NK-92 treated with Interleukin-12 subunit alpha and Interleukin-12 subunit beta, amount 100 ng/mL, for 24 hours (cell line): ENCODE data around the gene POLR2J3.
"Not testable (repeated sequence)": the region's sequence is repeated elsewhere in the genome, so short reads cannot be mapped to it uniquely, and the experiment has no call there.

Experiments used
- DNase-seq: peaks from one replicate; lab custom pipeline; 2025; lab: John Stamatoyannopoulos, UW

The POLR2J3 gene

DNA sequence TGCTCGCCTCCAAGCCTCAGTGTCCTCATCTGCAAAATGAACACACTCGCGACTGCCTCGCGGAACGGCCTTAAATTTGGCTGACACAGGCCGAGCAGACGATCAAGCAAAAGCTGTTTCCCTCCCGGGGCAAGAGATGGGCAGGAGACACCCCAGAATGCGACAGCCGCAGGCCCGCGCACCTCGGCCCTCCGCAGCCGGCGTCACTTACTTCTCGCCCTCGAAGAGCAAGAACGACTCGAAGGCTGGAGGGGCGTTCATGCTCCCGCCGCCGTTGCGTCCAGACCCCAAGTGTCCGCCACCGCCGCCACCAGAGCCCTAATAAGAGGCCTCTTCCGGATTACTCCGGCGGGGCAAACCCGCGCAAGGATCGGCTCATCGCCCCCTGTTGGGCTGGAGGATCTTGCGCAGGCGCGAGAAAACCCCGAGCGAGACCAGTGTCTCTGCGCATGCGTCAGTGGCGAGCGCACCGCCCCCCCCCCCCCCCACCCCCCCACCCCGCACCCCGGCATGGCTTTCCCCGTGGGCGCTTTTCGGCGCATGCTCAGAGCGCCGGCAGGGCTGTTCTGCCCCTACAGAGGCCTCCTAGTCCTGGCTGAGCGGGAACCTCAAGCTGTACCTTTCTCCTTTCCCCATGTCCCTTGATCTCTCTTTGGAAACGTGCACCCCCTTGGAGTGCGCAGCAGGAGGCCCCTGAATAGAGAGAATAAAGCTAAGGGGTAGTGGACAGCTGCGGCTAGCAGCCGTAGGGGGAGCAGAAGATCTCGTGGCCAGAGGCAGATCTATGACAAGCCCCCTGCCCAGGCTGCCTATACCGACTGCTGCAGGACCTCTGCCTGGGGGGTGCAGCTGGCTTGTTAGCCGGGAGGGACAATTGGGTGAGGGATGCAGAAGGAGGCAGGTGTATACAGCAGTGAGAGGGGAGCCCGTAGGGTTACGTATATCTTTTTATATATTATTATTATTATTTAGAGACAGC is at the start of gene POLR2J3:
TSS of gene POLR2J3 (minus strand) at position 323 of the 979 bp plus-strand sequence. CDS start at position 261, 62 bp downstream.
- DNase-seq, result not testable (repeated sequence)

GRCh38 chr7:102618122-102618521 is 45.7 kb upstream of the POLR2J3 start:
- DNase-seq, result not testable (repeated sequence)

GRCh38 chr7:102616507-102617125 is 44.2 kb upstream of the POLR2J3 start, which contains the start of gene RASA4:
Gene RASA4, minus strand, starts transcription at chr7:102616756. Its CDS starts 67 bp downstream, at chr7:102616689.
- DNase-seq, result not testable (repeated sequence)

DNA sequence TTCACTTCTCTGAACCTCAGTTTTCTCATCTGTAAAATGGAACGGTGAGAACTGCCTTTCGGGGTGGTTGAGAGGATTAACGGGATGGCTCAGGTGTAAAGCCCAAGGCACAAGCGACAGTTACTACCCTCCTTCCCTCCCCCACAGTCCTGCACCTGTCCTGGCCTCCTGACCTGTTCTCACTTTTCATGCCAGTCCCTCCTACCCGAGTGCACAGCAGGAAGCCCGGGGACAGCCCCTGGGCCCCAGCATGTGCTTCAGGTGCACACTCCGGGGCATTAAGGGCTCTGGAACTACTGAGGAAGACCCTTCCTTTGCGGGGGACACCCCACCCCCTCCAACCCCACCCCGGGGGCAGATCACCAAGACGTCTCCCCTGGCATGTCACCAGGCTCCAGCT is 43.5 kb upstream of the POLR2J3 start:
- DNase-seq, result not testable (repeated sequence)

DNA sequence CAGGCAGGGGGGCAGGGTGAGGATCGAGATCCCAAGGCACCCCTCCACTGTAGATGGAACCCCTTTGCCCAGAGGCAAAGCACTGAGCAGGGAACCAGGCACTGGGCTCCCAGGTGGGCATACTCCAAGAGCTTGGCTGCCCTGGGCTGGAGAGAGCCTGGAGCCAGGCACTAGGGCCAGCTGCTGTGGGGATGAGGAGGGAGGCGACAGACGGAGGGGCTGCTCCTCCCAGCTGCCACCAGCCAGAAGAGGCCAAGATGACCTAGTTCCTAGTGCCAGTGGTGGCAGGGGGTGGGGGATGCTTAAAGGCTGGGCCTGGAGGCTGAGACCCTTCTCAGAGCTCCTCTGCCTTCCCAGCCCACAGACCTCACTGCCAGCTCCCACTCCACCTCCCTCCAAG is 42.5 kb upstream of the POLR2J3 start:
- not testable (repeated sequence) for DNase-seq

DNA sequence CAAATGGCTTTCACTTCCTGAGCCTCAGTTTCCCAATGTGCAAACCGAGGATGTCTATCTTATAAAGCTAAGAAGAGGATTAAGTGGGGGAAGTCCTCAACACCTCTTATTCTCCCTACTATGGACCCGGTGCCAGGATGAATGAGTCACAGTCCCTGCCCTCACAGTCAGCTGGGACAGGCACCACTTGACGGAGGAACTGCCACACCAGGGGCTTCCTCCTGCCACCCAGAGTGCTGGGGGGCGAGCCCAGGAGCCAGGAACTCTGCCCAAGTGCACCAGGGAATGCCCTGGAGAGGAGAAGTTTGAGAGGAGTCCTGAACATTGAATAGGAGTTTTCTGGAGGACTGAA is 41.9 kb upstream of the POLR2J3 start:
- DNase-seq, result not testable (repeated sequence)

- DNase-seq, result not testable (repeated sequence)
Measured at GRCh38 chr7:102613575-102614345, 41.4 kb upstream of the POLR2J3 start.

GRCh38 chr7:102611675-102612325 is 39.4 kb upstream of the POLR2J3 start:
- DNase-seq, result not testable (repeated sequence)

DNA sequence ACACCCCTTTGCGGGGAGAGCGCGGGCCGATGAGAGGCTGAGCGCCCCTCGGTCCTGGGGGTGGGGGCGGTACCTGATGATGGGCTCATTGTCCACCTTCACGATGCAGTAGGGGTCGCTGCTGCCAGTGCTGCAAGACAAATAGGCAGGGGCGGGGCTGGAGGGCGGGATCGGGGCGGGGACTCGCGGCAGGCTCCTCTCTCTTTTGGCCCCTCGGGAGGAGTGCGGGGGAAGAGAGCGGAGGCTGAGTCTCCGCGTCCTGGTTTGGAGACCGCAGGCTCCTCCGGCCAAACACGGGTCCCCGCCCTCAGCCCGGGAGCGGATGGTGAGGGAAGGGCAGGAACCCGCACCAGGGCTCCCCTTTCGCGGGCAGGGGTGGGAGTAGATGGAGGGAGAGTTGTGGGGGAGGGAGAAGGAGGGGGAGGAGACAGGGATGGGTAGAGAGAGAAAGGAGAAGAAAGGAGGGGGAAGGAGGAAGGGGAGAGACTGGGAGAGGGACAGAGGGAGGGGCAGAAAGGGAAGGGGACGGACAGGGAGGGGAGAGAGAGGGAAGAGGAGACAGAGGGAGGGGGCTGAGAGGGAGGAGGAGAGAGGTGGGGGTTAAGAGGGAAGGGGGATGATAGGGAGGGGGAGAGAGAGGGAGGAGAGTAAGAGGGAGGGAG is 38.8 kb upstream of the POLR2J3 start:
- DNase-seq, result not testable (repeated sequence)

DNA sequence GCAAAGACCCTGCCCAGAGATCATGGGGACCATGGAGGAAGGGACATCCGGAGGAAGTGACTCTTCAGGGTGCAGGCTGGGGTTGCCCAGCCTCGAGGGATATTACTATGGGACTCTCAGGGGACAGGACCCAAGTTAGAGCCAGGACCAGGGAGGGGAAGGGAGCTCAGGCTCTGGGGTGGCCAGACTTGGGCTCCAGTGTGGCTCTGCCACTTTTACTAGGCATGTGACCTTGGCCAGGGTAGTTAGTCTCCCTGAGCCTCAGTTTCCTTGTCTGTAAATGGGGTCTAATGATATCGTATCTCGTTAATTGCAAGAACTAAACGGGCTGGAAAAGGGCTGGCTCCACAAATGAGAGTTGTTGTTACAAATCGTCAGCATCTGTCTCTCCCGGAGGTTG is 38.1 kb upstream of the POLR2J3 start:
- not testable (repeated sequence) for DNase-seq

- not testable (repeated sequence) for DNase-seq
Measured at GRCh38 chr7:102609734-102610133, 37.4 kb upstream of the POLR2J3 start.

DNA sequence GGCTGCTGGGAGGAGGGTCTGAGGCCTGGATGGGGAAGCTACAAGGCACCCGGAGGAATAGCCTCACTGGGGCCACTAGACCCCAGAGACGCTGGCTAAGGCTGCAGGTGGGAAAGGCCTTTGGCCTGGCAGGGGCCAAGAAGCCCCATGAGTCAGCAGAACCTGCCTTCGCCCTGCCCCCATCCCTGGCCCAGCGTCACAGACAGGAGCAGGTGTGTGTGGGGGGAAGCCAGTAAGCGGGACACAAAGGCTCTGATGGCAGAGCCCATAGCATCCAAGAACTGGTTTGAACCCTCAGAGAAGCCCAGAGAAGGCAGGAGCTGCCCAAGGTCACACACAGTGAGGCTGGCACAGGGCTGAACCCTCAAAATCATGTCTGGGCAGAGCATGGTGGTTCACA is 34.5 kb upstream of the POLR2J3 start:
- not testable (repeated sequence) for DNase-seq

GRCh38 chr7:102604431-102605145 is 32.2 kb upstream of the POLR2J3 start:
- not testable (repeated sequence) for DNase-seq

DNA sequence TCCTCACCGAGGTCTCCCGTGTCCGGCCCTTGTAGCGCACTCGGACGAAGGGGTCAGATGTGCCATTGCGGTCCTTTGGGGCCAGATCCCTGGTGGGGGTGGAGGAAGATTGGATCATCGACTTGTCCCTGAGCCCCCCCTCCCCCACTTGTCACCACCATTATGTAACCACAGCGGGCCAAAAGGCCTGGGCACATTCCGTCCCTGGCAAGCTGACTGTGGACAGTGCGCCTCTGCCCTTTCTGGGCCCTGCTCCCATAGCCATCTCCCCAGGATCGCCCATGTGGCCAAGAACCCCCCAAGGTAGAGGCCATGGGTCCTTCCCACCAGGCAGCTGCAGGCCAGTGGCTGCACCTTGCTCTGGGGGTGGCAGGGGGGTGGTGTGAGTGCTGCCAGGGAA is 29.9 kb upstream of the POLR2J3 start:
- not testable (repeated sequence) for DNase-seq

GRCh38 chr7:102599699-102600098 is 27.3 kb upstream of the POLR2J3 start:
- not testable (repeated sequence) for DNase-seq

GRCh38 chr7:102596036-102596435 is 23.7 kb upstream of the POLR2J3 start:
- DNase-seq, result not testable (repeated sequence)

DNA sequence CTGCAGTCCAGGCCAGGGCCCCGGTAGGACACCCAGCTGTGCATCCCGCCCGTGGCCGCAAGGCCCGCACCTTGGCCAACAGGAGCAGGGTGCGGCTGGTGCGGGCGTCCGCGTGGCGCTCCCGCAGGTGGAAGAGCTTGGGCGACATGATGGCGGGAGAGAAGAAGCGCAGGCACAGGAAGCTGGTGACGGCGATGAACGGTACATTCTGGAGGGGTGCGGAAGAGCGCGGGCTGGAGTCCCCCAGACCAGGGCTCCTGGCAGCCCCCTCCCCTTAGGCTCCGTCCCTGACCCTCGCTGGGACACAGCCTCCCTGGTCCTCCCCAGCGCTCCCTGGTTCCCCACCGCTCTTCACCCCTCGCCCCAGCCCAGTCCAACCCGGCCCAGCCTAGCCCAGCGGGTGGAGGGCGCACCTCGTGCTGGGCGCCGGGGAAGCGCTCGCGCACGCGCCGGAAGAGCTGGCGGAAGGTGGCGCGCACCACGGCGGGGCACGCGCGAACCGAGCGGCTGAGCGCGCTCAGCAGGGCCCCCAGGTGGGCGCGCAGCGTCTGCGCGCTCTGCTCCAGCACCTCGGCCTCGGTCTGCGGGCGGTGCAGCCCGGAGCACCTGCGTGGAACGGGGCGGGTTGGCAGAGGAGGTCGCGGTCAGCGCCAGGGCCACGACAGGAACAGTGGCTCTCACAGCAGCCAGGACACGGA is 21.4 kb upstream of the POLR2J3 start:
- DNase-seq, result not testable (repeated sequence)

DNA sequence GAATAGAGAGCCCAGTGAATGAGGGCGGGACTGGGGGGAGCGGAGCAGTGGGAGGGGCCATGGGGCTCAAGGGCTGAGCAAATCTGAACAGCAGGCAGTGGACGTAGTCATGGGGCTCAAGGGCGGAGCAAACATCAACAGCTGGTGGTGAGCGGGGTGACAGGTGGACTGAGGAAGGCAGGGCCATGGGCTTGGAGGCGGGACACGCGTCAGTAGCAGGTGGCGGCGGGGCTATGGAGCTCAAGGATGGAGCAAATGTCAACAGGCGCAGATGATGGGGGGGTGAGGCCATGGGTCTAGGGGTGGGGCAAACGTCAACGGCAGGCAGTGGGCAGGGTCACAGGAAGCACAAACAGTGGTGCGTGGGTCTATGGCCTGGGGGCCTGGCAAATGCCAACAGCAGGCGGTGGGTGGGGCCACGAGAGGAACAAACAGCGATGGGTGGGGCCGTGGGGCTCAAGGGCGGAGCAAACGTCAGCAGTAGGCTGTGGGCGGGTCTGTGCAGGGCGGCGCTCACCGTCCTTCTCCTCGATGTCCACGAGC is 20.2 kb upstream of the POLR2J3 start:
- DNase-seq, result not testable (repeated sequence)

GRCh38 chr7:102589857-102590256 is 17.5 kb upstream of the POLR2J3 start:
- not testable (repeated sequence) for DNase-seq
